Right atrium auricular region (tissue), 2 donors: ENCODE results near the gene PARP3. TPM values are rescaled to one million over a fixed set of nuclear protein-coding genes. Genes with fewer than 3 reads are reported as not detected.

Source experiments
- DNase-seq: peaks from one replicate; pipeline ENCODE4 v3.0.0-alpha.2; 2019; ENCODE audit warnings: low spot score
- H3K27ac ChIP-seq, 2 donors: fragments of 200-600 bp; sonication (generic); 1 replicate in 1 of 2; 2 replicates in 1 of 2; pipeline ENCODE4 v1.5.1; 2016 to 2019
- H3K27me3 ChIP-seq, 2 donors: fragments of 200-600 bp; sonication (generic); one replicate each; pipeline versions ENCODE4 v1.5.1 to v1.6.0; 2017 to 2019
- H3K36me3 ChIP-seq: fragments of 200-600 bp; sonication (generic); one replicate; pipeline ENCODE4 v1.5.1; 2016
- H3K4me1 ChIP-seq, 2 donors: fragments of 200-600 bp; sonication (generic); one replicate each; pipeline versions ENCODE4 v1.5.1 to v1.6.0; 2017 to 2019
- H3K4me3 ChIP-seq, 2 donors: fragments of 200-600 bp; sonication (generic); 1 replicate in 1 of 2; 2 replicates in 1 of 2; pipeline ENCODE4 v1.5.1; 2017 to 2019; ENCODE audit warnings: mild to moderate bottlenecking in 1 of 2, moderate library complexity in 1 of 2
- H3K9me3 ChIP-seq, 2 donors: fragments of 200-600 bp; sonication (generic); one replicate each; pipeline ENCODE4 v1.5.1; 2019
- CTCF ChIP-seq, 2 donors: fragments of 200-600 bp; sonication (generic); IDR thresholded peaks; one replicate each; pipeline ENCODE4 v1.5.1; 2019; ENCODE audit warnings: antibody characterized with exemption in 2 of 2
- total RNA-seq, 2 donors: library from RNA; depleted of rRNA; stranded (reverse); fragments of >200 nt; gene quantifications; one replicate each; pipeline ENCODE4 v1.1.0, GENCODE V29; 2016

PARP3 gene
- total RNA-seq, 2 donors from 2014 or later, result 9.8 to 12.8 TPM

- no peaks in the 10 kb centered on the region for H3K36me3 ChIP-seq
- TF ChIP-seq CTCF (IDR thresholded peaks at IDR 0.05), result no peak
- DNase-seq, result no peak
These were observed 5.2 kb downstream of the PARP3 start for GRCh38 chr3:51947215-51947900.

GRCh38 chr3:51948016-51948580 is 5.9 kb downstream of the PARP3 start:
- no peak for DNase-seq
- H3K36me3 ChIP-seq, result no peaks in the 10 kb centered on the region

More at GRCh38 chr3:51947215-51947900, 5.2 kb downstream of the PARP3 start:
- Histone ChIP-seq H3K27ac (no peak overlapping the region), H3K9me3 (no peaks in the 10 kb centered on the region), H3K4me1 (peaks cover 0 to 13% of the 10 kb centered on the region in 2 donors), H3K27me3 (no peaks in the 10 kb centered on the region), H3K4me3 (no peak overlapping the region)

GRCh38 chr3:51949121-51949520 is 7.0 kb downstream of the PARP3 start:
- Histone ChIP-seq H3K4me1 (no peaks in the 10 kb centered on the region), H3K27me3 (no peaks in the 10 kb centered on the region), H3K4me3 (no peak overlapping the region), H3K27ac (no peak overlapping the region), H3K9me3 (no peaks in the 10 kb centered on the region), H3K36me3 (no peaks in the 10 kb centered on the region)
- TF ChIP-seq CTCF (IDR thresholded peaks at IDR 0.05), result no peak
- no peak for DNase-seq

More at GRCh38 chr3:51948016-51948580, 5.9 kb downstream of the PARP3 start:
- H3K27ac ChIP-seq, result no peak overlapping the region
- no peaks in the 10 kb centered on the region for H3K27me3 ChIP-seq
- H3K4me1 ChIP-seq, result peaks cover 0 to 5% of the 10 kb centered on the region in 2 donors
- H3K9me3 ChIP-seq, result no peaks in the 10 kb centered on the region
- TF ChIP-seq CTCF (IDR thresholded peaks at IDR 0.05), result no peak
- no peak overlapping the region for H3K4me3 ChIP-seq

GRCh38 chr3:51950899-51951298 is 8.7 kb downstream of the PARP3 start:
- no peak for TF ChIP-seq CTCF (IDR thresholded peaks at IDR 0.05)
- no peak for DNase-seq
- no peaks in the 10 kb centered on the region for H3K36me3 ChIP-seq
- H3K27me3 ChIP-seq, result no peaks in the 10 kb centered on the region
- H3K4me1 ChIP-seq, result peaks cover 0 to 11% of the 10 kb centered on the region in 2 donors
- no peak overlapping the region for H3K27ac ChIP-seq
- no peaks in the 10 kb centered on the region for H3K9me3 ChIP-seq
- no peak overlapping the region for H3K4me3 ChIP-seq

GRCh38 chr3:51953445-51953844 is 11.3 kb downstream of the PARP3 start:
- DNase-seq, result no peak
- Histone ChIP-seq H3K4me1 (peaks cover 0 to 19% of the 10 kb centered on the region in 2 donors), H3K27ac (no peak overlapping the region), H3K36me3 (peaks cover 15% of the 10 kb centered on the region), H3K9me3 (no peaks in the 10 kb centered on the region), H3K27me3 (no peaks in the 10 kb centered on the region), H3K4me3 (no peak overlapping the region)
- no peak for TF ChIP-seq CTCF (IDR thresholded peaks at IDR 0.05)
